H9 (cell line): ENCODE data around the gene TSPYL1. TPM values are rescaled to one million over a fixed set of nuclear protein-coding genes. Genes with fewer than 3 reads are reported as not detected.

ENCODE experiments used
- DNase-seq: peaks from one replicate; pipeline ENCODE4 v3.0.0-alpha.2; 2017
- H2AFZ ChIP-seq: one replicate; pipeline ENCODE4 v1.6.1; 2013; ENCODE audit warnings: mild to moderate bottlenecking, low read length, control low read depth, moderate library complexity
- H2AK5ac ChIP-seq: 2 replicates; pipeline ENCODE4 v1.6.1; 2013; ENCODE audit warnings: low read length, control low read depth, mixed read lengths; ENCODE audit not compliant: insufficient read length
- H2BK120ac ChIP-seq: one replicate; pipeline ENCODE4 v1.6.1; 2013; ENCODE audit warnings: low read depth, mild to moderate bottlenecking, low read length, control low read depth, inconsistent platforms; ENCODE audit not compliant: poor library complexity, severe bottlenecking
- H2BK12ac ChIP-seq: 2 replicates; pipeline ENCODE4 v1.6.1; 2013; ENCODE audit warnings: low read length, control low read depth, mixed read lengths, low read depth; ENCODE audit not compliant: insufficient read length
- H2BK15ac ChIP-seq: 2 replicates; pipeline ENCODE4 v1.6.1; 2013; ENCODE audit warnings: low read depth, low read length, control low read depth
- H2BK20ac ChIP-seq: one replicate; pipeline ENCODE4 v1.6.1; 2013; ENCODE audit warnings: low read depth, mild to moderate bottlenecking, low read length, control low read depth, inconsistent platforms; ENCODE audit not compliant: poor library complexity, severe bottlenecking
- H2BK5ac ChIP-seq: 2 replicates; pipeline ENCODE4 v1.6.1; 2013; ENCODE audit warnings: low read length, control low read depth, mixed read lengths; ENCODE audit not compliant: insufficient read length
- H3K14ac ChIP-seq: 2 replicates; pipeline ENCODE4 v1.6.1; 2013; ENCODE audit warnings: low read length, control low read depth; ENCODE audit not compliant: insufficient read depth
- H3K18ac ChIP-seq: 2 replicates; pipeline ENCODE4 v1.6.1; 2013; ENCODE audit warnings: low read depth, mild to moderate bottlenecking, mixed read lengths, low read length, control low read depth; ENCODE audit not compliant: insufficient read length
- H3K23ac ChIP-seq: 2 replicates; pipeline ENCODE4 v1.6.1; 2013; ENCODE audit warnings: low read length, control low read depth, mixed read lengths, low read depth; ENCODE audit not compliant: insufficient read length
- H3K23me2 ChIP-seq: 2 replicates; pipeline ENCODE4 v1.6.1; 2013; ENCODE audit warnings: low read depth, mild to moderate bottlenecking, mixed read lengths, low read length, control low read depth; ENCODE audit not compliant: insufficient read length, poor library complexity, severe bottlenecking
- H3K27ac ChIP-seq: 2 replicates; pipeline ENCODE4 v1.5.1; 2013; ENCODE audit warnings: low read length, control low read depth, mixed read lengths, low read depth; ENCODE audit not compliant: insufficient read length
- H3K27me3 ChIP-seq: 2 replicates; pipeline ENCODE4 v1.6.1; 2013; ENCODE audit warnings: low read length, control low read depth, inconsistent platforms; ENCODE audit not compliant: insufficient read depth
- H3K4ac ChIP-seq: 2 replicates; pipeline ENCODE4 v1.6.1; 2013; ENCODE audit warnings: low read depth, mild to moderate bottlenecking, control low read depth, inconsistent platforms, low read length, moderate library complexity
- H3K4me1 ChIP-seq: 2 replicates; pipeline ENCODE4 v1.6.1; 2013; ENCODE audit warnings: low read length, control low read depth, inconsistent platforms; ENCODE audit not compliant: insufficient read depth
- H3K4me2 ChIP-seq: 2 replicates; pipeline ENCODE4 v1.6.1; 2013; ENCODE audit warnings: low read length, control low read depth, mixed read lengths; ENCODE audit not compliant: insufficient read length, insufficient read depth
- H3K56ac ChIP-seq: 2 replicates; pipeline ENCODE4 v1.6.1; 2013; ENCODE audit warnings: low read depth, mild to moderate bottlenecking, mixed read lengths, low read length, control low read depth; ENCODE audit not compliant: insufficient read length
- H3K79me1 ChIP-seq: 2 replicates; pipeline ENCODE4 v1.6.1; 2013; ENCODE audit warnings: low read depth, mild to moderate bottlenecking, moderate library complexity, low read length, control low read depth, inconsistent platforms; ENCODE audit not compliant: insufficient read depth, poor library complexity, severe bottlenecking
- H3K79me2 ChIP-seq: 2 replicates; pipeline ENCODE4 v1.6.1; 2013; ENCODE audit warnings: low read length, control low read depth, inconsistent platforms; ENCODE audit not compliant: insufficient read depth
- H3K9ac ChIP-seq: 2 replicates; pipeline ENCODE4 v1.6.1; 2013; ENCODE audit warnings: low read length, control low read depth, mixed read lengths; ENCODE audit not compliant: insufficient read length; ENCODE audit errors: extremely low read depth
- H3K9me3 ChIP-seq: one replicate; pipeline ENCODE4 v1.6.1; 2013; ENCODE audit warnings: low read depth, low read length, inconsistent platforms; ENCODE audit not compliant: control insufficient read depth
- H3T11ph ChIP-seq: one replicate; pipeline ENCODE4 v1.6.1; 2013; ENCODE audit warnings: mild to moderate bottlenecking, low read length, control low read depth, inconsistent platforms
- H4K20me1 ChIP-seq: one replicate; pipeline ENCODE4 v1.6.1; 2013; ENCODE audit not compliant: control insufficient read depth, insufficient read length, insufficient read depth
- H4K5ac ChIP-seq: 2 replicates; pipeline ENCODE4 v1.6.1; 2013; ENCODE audit warnings: low read depth, mild to moderate bottlenecking, mixed read lengths, low read length, control low read depth; ENCODE audit not compliant: insufficient read length
- H4K8ac ChIP-seq: replicated peaks from 2 replicates; pipeline ENCODE4 v1.6.1; 2013; ENCODE audit warnings: low read length, control low read depth, mixed read lengths, low read depth; ENCODE audit not compliant: insufficient read length
- H4K91ac ChIP-seq: 2 replicates; pipeline ENCODE4 v1.6.1; 2013; ENCODE audit warnings: low read depth, mild to moderate bottlenecking, moderate library complexity, mixed read lengths, low read length, control low read depth; ENCODE audit not compliant: insufficient read length
- H3K27ac Mint-ChIP-seq, 3 experiments: 2 replicates in 2 of 3; 3 replicates in 1 of 3; pipeline ENCODE4 v1.8.0; 2020 to 2021; ENCODE audit warnings: mixed read lengths in 3 of 3, mild to moderate bottlenecking in 1 of 3, moderate library complexity in 1 of 3
- H3K27me3 Mint-ChIP-seq: 2 replicates; pipeline ENCODE4 v1.8.0; 2021; ENCODE audit warnings: low read depth, mild to moderate bottlenecking, moderate library complexity, mixed read lengths
- H3K36me3 Mint-ChIP-seq, 3 experiments: 2 replicates in 2 of 3; 3 replicates in 1 of 3; pipeline ENCODE4 v1.8.0; 2020 to 2021; ENCODE audit warnings: low read depth in 3 of 3, mixed read lengths in 3 of 3; ENCODE audit not compliant: insufficient read depth in 1 of 3
- H3K4me1 Mint-ChIP-seq, 2 experiments: 2 replicates each; pipeline ENCODE4 v1.8.0; 2020; ENCODE audit warnings: mixed read lengths in 2 of 2
- H3K4me3 Mint-ChIP-seq, 2 experiments: 2 replicates in 1 of 2; 3 replicates in 1 of 2; pipeline ENCODE4 v1.8.0; 2020 to 2021; ENCODE audit warnings: mild to moderate bottlenecking in 2 of 2, mixed read lengths in 2 of 2, moderate library complexity in 1 of 2
- H3K9me3 Mint-ChIP-seq, 2 experiments: 2 replicates in 1 of 2; 3 replicates in 1 of 2; pipeline ENCODE4 v1.8.0; 2020; ENCODE audit warnings: mild to moderate bottlenecking in 2 of 2, mixed read lengths in 2 of 2, moderate library complexity in 1 of 2
- CTCF ChIP-seq: fragments of 200-600 bp; sonication (generic); conservative IDR thresholded peaks from 3 replicates; pipeline ENCODE4 v1.8.0; 2021; ENCODE audit warnings: antibody characterized with exemption, mild to moderate bottlenecking
- total RNA-seq: library from RNA; stranded (reverse); gene quantifications from 2 replicates; pipeline ENCODE4 v1.2.1, GENCODE V29; 2021

The TSPYL1 gene
- total RNA-seq, 1 experiment from 2014 or later, result 75.3 TPM

- Histone ChIP-seq H4K91ac (no peak overlapping the region), H2BK20ac (no peak overlapping the region), H4K8ac (no peak overlapping the region), H2BK15ac (no peak overlapping the region), H3T11ph (no peak overlapping the region), H3K23ac (no peak overlapping the region), H2BK12ac (no peak overlapping the region), H4K5ac (no peak overlapping the region), H2AK5ac (no peak overlapping the region), H2BK5ac (no peak overlapping the region), H2AFZ (no peak overlapping the region), H3K9me3 (no peaks in the 10 kb centered on the region), H3K4me2 (no peak overlapping the region), H2BK120ac (no peak overlapping the region), H3K9ac (no peak overlapping the region), H3K27ac (no peak overlapping the region), H3K23me2 (no peaks in the 10 kb centered on the region), H3K56ac (no peak overlapping the region), H4K20me1 (no peaks in the 10 kb centered on the region), H3K14ac (no peak overlapping the region), H3K79me2 (no peaks in the 10 kb centered on the region), H3K79me1 (no peaks in the 10 kb centered on the region), H3K27me3 (no peaks in the 10 kb centered on the region), H3K4me1 (peaks cover 13% of the 10 kb centered on the region; the same call in 1 of the 2 replicates), H3K18ac (no peak overlapping the region), H3K4ac (no peak overlapping the region)
- DNase-seq, result no peak
- peaks cover 44 to 47% of the 10 kb centered on the region in 2 experiments for H3K4me1 Mint-ChIP-seq
- no peak for TF ChIP-seq CTCF
- H3K36me3 Mint-ChIP-seq, result peaks cover 0 to 10% (median 8%) of the 10 kb centered on the region in 3 experiments; a peak in 4 of 7 replicates
- no peak overlapping the region; a peak in 1 of 7 replicates for H3K27ac Mint-ChIP-seq
- no peaks in the 10 kb centered on the region for H3K27me3 Mint-ChIP-seq
- H3K4me3 Mint-ChIP-seq, result no peak overlapping the region
- peaks cover 3 to 9% of the 10 kb centered on the region in 2 experiments; a peak in 4 of 5 replicates for H3K9me3 Mint-ChIP-seq
These were observed 49.4 kb upstream of the TSPYL1 start for GRCh38 chr6:116329156-116329555.
